Activated CD4-positive, alpha-beta T cell treated with anti-CD3 and anti-CD28 coated beads, Interleukin-2, amount 50 U/mL, for 24 hours (primary cell): ENCODE measurements around the gene LMX1A.

Source experiments
- DNase-seq, 2 donors: peaks; one replicate each; pipeline ENCODE4 v3.0.0-alpha.2; 2020; ENCODE audit warnings: low read depth in 1 of 2, low spot score in 1 of 2

The LMX1A gene

DNA sequence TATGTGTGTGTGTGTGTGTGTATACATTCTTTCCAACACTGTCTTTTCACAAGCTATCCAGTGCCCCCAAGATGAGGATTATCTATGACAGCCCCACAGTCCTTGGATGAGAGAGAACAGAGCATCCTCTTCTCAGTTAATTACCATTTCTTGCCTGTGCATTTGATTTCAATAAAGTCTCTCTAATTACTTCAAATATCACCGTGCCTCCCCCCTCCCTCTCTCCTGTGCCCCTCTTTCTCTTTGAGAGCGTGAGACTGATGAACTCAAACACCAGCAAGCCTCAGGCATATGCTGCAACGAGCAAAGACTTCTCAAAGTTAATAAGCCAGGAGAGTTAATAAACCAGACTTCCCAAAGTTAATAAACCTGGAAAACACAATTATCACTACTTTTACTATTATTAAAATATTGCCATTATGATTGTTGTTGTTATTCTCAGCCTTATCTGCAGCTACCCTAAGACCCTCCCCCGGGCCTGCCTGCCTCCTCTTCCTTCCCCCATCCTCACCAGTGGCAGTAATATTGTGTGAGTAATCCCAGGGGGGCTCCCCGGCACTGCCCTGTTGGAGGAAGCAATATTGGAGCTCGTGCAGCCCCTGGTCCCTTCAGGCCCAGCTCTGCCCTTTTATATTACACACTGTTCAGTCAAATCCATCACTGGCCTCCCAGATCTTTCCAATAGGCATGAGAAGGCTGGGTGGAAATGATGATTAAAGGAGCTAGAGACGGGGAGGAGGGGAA is 30.9 kb downstream of the LMX1A start:
- no peak for DNase-seq

- DNase-seq: no peak
Measured at GRCh38 chr1:165324050-165324449, 32.5 kb downstream of the LMX1A start.

DNA sequence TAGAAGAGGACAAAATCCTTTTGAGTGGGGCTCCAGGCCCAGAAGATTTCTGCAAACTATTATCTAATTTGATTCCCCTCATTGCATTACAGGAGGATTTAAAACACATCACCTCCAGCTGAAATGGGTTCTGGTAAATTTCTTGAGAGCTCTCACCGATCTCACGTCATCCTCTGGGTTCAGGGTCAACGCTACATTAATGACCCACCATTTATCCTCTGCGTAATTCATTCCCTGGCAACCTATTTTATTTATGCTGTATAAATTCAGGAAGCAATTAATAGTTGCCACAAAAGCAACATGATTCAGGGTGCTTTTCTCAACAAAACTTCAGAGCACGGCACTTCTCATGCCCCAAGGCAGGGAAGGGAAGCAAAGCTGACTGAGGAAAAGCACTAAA is 38.9 kb downstream of the LMX1A start:
- no peak for DNase-seq

- no peak for DNase-seq
Measured at GRCh38 chr1:165316153-165316772, 40.3 kb downstream of the LMX1A start.

DNA sequence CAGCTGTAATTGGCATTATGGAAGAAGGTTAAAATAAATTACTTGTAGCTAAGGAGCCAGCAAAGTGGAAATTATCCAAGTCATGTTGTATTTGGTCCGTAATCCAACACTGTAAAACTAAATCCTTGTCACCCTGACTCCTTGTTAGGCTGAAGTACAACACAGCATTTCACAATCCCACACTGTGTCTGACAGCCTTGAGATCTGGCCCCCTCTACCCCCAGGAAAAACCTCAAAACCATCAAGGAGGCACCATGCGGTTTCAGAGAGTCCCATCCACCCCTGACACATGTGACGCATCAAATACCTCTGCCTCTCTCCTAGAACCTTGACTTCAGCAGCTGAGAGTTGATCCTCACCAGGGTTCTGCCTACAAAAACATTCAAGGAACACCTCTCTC is 41.0 kb downstream of the LMX1A start:
- DNase-seq: no peak

DNA sequence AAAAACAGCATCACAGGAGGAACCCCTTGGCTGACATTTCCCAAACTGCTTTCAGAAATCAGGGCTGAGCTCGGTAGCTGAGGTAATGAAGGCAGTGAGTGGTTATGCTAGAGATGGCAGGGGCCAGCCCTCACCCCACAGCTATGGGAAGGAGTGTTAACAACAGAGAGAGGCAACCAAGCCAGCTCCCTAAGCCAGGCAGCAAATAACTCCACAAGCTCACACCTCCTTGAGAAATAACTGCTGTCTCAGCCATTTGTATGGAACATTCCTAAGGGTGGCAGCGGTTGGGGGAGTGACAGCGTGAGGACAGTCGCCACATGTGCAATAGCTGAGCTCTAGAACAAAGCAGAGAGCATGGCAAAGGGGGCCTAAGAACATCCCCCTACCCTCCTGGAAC is 42.6 kb downstream of the LMX1A start:
- DNase-seq: no peak

DNA sequence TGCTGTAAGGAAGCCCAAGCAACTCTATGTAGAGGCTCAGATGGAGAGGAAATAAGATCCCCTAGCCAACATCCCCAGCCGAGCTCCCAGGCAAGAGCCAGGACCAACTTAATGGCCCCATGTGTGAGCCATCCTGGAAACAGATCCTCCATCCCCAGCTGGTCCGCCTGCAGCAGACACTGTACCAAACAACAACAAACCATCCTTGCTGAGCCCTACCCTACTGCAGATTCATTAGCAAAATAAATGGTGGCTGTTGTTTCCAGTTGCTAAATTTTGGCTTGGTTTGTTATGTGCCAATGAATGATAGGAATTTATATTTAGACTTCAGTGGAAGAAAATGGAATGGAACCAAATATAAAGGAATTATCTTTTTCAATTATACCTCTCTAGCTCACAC is 43.9 kb downstream of the LMX1A start:
- no peak for DNase-seq

GRCh38 chr1:165306543-165307434 is 49.7 kb downstream of the LMX1A start:
- DNase-seq: no peak

GRCh38 chr1:165303386-165303785 is 53.1 kb downstream of the LMX1A start:
- DNase-seq: no peak

DNA sequence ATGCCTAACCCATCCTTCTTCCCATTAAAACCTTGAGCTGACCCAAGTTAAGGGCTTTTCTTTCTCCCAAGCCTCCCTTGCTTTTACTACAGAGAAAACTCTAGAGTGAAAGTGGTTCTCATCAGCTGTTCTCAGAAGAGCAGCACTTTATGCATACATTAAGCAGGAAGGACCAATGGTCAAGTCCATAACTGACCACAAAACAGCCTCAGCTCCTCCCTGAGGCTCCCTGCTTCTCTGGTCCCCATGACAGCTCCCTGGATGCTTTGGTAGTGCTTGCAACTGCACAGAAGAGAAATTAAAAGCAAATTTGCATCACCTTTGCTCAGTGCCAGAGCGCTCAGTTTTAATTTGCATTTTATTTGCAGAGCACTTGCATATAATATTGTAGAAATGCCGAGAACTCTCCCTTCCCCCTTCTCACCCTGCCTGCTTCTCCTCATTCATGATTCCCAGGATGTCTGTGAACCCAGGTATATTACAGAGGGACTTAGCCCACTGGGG is 56.1 kb downstream of the LMX1A start:
- DNase-seq: no peak

GRCh38 chr1:165298203-165298820 is 58.2 kb downstream of the LMX1A start:
- DNase-seq: no peak

- DNase-seq: no peak
Measured at GRCh38 chr1:165296205-165296604, 60.3 kb downstream of the LMX1A start.

DNA sequence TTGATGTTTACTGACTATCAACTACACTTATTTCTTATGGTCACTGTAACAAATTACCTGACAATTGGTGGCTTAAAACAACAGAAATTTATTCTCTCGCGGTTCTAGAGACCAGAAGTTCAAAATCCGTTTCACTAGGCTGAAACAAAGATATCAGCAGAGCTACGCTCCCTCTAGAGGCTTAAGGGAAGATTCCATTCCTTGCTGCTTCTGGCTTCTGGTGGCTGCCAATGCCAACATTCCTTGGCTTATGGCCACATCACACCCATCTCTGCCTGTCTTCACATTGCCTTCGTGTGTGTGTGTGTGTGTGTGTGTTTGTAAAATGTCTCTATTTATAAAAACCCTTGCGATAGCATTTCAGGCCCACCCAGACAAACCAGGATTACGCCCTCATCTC is 66.4 kb downstream of the LMX1A start:
- no peak for DNase-seq

- no peak for DNase-seq
Measured at GRCh38 chr1:165289556-165289955, 67.0 kb downstream of the LMX1A start.

DNA sequence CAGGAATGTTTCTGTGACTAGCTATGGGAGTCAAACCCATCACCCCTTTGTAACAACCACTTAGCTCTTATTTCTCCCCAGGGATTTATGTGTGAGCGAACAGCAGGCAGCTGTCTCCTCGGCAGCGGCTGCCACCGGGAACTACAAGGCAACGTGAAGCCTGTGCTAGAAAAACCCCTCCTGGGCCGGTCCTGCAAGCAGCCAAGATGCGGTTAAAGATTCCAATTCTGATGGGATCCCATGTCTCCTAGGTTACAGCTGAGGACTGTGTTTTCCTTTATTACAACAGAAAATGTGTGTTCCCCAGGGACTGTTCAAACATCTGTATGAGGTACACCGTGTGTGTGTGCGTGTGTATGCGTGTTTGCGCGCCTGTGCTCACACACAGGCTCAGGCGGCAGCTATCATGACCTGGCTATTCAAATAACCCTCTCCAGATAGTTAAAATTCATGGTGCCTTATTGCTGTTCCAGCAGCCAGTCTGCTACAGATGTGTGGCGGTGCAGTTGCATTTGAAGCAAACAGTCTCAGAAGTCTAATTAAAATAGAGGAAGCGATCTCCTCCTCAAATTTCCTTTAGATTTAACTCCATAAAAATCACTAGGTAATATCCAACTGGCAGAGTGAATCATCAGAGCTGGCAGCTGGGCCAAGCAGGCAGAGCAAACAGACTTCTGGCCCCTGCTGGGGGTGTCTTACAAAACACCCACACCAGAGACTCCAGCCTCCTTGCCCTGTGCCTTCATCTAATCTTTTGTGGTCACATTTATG is 68.0 kb downstream of the LMX1A start:
- no peak for DNase-seq

DNA sequence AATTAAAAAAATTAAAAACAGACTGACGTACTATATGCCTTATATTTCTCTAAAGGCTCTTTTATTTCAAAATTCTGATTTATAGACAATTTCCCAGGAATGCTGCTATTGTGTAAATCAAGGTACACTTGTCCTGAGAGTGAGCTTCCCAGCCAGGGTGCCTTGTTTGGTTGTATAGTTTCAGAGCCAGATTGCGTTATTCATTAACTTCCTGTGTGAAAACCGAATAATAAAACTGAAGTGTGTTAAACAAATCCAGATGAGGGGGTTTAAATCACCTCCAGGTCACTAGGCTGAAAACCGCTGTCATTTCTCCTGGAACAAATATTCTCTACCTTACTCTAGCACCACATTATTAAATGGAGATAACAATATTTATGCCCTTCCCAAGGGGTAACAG is 68.7 kb downstream of the LMX1A start:
- no peak for DNase-seq

- DNase-seq: no peak
Measured at GRCh38 chr1:165287329-165287728, 69.2 kb downstream of the LMX1A start.

DNA sequence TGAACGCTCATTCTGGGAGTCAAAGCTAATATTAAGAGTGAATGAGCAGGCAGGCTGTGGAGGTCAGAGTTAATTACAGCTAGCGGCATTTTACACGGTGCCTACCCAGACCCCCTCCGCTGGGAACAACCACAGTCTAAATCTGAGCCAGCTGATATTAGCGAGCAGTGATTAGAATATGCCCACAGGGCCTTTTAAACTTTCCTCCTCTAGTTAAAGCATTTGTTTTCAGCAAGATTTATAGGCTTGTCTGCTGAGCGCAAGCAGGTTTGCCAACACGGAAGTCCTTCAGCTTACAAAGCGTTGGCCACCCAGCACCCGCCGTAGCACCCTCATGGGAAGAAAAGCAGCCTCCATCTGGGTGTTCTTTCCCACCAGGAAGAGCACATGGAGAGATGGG is 72.1 kb downstream of the LMX1A start:
- no peak for DNase-seq

- no peak for DNase-seq
Measured at GRCh38 chr1:165281207-165281901, 75.2 kb downstream of the LMX1A start.

GRCh38 chr1:165279882-165280281 is 76.6 kb downstream of the LMX1A start:
- DNase-seq: no peak
